B cell (primary cell): Measurements from ENCODE around the gene DGCR6.
"Not testable (repeated sequence)": the region's sequence is repeated elsewhere in the genome, so short reads cannot be mapped to it uniquely, and the experiment has no call there.

Experiments
- CTCF ChIP-seq: fragments of 200-600 bp; IDR thresholded peaks from one replicate; pipeline ENCODE4 v1.8.0; 2022; ENCODE audit warnings: antibody characterized with exemption, mild to moderate bottlenecking
- EZH2 ChIP-seq: IDR thresholded peaks from 2 replicates; pipeline ENCODE4 v1.6.1; 2012; ENCODE audit warnings: borderline replicate concordance, low read depth, mild to moderate bottlenecking, moderate library complexity, low read length; ENCODE audit not compliant: insufficient read depth, poor library complexity, severe bottlenecking

GRCh38 chr22:18917818-18918217 lies 11.7 kb downstream of the DGCR6 start:
- not testable (repeated sequence) for TF ChIP-seq CTCF, EZH2
